AG04450 (cell line): ENCODE data around the gene TSPAN31. TPM values are rescaled to one million over a fixed set of nuclear protein-coding genes. Genes with fewer than 3 reads are reported as not detected.

ENCODE experiments used
- CTCF ChIA-PET: fragments of 300-600, 350-600 bp; formaldehyde crosslinking; extraction: SDS; loops from one replicate; lab custom pipeline; 2022; ENCODE audit warnings: antibody characterized with exemption, inconsistent platforms; lab: Charles Lee
- POLR2A ChIA-PET: fragments of 350-600 bp; formaldehyde crosslinking; extraction: SDS; loops from one replicate; lab custom pipeline; 2021; ENCODE audit warnings: antibody characterized with exemption, inconsistent platforms; lab: Yijun Ruan, JAX
- DNase-seq: peaks from one replicate; pipeline ENCODE4 v3.0.0-alpha.2; 2011; ENCODE audit warnings: low read depth, low spot score
- H3K27ac ChIP-seq: one replicate; pipeline ENCODE4 v1.5.1; 2012; ENCODE audit warnings: low read depth, low read length, control low read depth
- H3K27me3 ChIP-seq: one replicate; pipeline ENCODE4 v1.6.0; 2012; ENCODE audit warnings: low read length; ENCODE audit not compliant: control insufficient read depth, insufficient read depth
- H3K4me3 ChIP-seq: 2 replicates; pipeline ENCODE4 v1.5.1; 2011; ENCODE audit warnings: mild to moderate bottlenecking, low read depth, low read length, control low read depth
- H3K9me3 ChIP-seq: 2 replicates; pipeline ENCODE4 v1.5.1; 2012; ENCODE audit warnings: low read length; ENCODE audit not compliant: control insufficient read depth, insufficient read depth
- CTCF ChIP-seq: IDR thresholded peaks from 2 replicates; pipeline ENCODE4 v1.5.1; 2011; ENCODE audit warnings: low read depth, low read length, control low read depth, inconsistent platforms
- polyA plus RNA-seq: library from polyadenylated mRNA; depleted of rRNA; stranded (reverse); fragments of >200 nt; gene quantifications from 2 replicates; pipeline ENCODE4 v1.2.3, GENCODE V29; 2011

The TSPAN31 gene
- polyA plus RNA-seq, 1 experiment, result 45.9 TPM

- DNase-seq, result no peak
- Histone ChIP-seq H3K27ac (no peak overlapping the region), H3K9me3 (no peaks in the 10 kb centered on the region; the same call in 1 of the 2 replicates), H3K27me3 (peaks cover 66% of the 10 kb centered on the region), H3K4me3 (no peak overlapping the region)
- CTCF ChIA-PET, result interaction anchor here (0.8 to 1.1 kb wide), 3 partner anchors 10 to 149 kb away, joined by 3 read pairs; no protein-coding TSS in a partner anchor
- no peak for TF ChIP-seq CTCF
- POLR2A ChIA-PET, result interaction anchor here (1.4 kb wide), 1 partner anchor 12 kb away, joined by 3 read pairs; the partner anchor contains the start of gene TSPAN31
Measured at GRCh38 chr12:57732726-57733593, 11.9 kb upstream of the TSPAN31 start.

GRCh38 chr12:57733928-57734327 is 10.9 kb upstream of the TSPAN31 start:
- no peak overlapping the region for H3K4me3 ChIP-seq
- ChIA-PET CTCF (interaction anchor here (0.6 to 2.4 kb wide), 3 partner anchors 8 to 148 kb away, joined by 3 to 19 read pairs (median 11); no protein-coding TSS in a partner anchor), POLR2A (no interaction called here)
- DNase-seq, result no peak
- no peak for TF ChIP-seq CTCF
- H3K27ac ChIP-seq, result no peak overlapping the region
- peaks cover 73% of the 10 kb centered on the region for H3K27me3 ChIP-seq
- no peaks in the 10 kb centered on the region; the same call in 1 of the 2 replicates for H3K9me3 ChIP-seq

GRCh38 chr12:57734591-57734990 is 10.2 kb upstream of the TSPAN31 start:
- no peak overlapping the region for H3K4me3 ChIP-seq
- POLR2A ChIA-PET, result no interaction called here
- CTCF ChIA-PET, result interaction anchor here (0.6 to 2.4 kb wide), 3 partner anchors 9 to 149 kb away, joined by 3 to 19 read pairs (median 11); no protein-coding TSS in a partner anchor
- DNase-seq, result no peak
- peaks cover 80% of the 10 kb centered on the region for H3K27me3 ChIP-seq
- no peak for TF ChIP-seq CTCF
- H3K9me3 ChIP-seq, result no peaks in the 10 kb centered on the region; the same call in 1 of the 2 replicates
- H3K27ac ChIP-seq, result no peak overlapping the region

- DNase-seq, result no peak
- ChIA-PET CTCF (interaction anchor here (1.2 to 2.6 kb wide), 3 partner anchors 9 to 277 kb away, joined by 9 to 19 read pairs (median 12); no protein-coding TSS in a partner anchor), POLR2A (interaction anchor here (1.9 to 2.2 kb wide), 2 partner anchors 9 to 10 kb away, joined by 8 to 10 read pairs; partner anchors contain the start of gene TSPAN31)
- H3K27ac ChIP-seq, result no peak overlapping the region
- no peak for TF ChIP-seq CTCF
- H3K4me3 ChIP-seq, result peak overlapping the region; percentile 35
- H3K9me3 ChIP-seq, result no peaks in the 10 kb centered on the region; the same call in 1 of the 2 replicates
- peaks cover 86% of the 10 kb centered on the region for H3K27me3 ChIP-seq
Measured at GRCh38 chr12:57735198-57735855, 9.5 kb upstream of the TSPAN31 start.
